Thymus (tissue), 11 donors: ENCODE results near the gene GJD2. TPM values are rescaled to one million over a fixed set of nuclear protein-coding genes. Genes with fewer than 3 reads are reported as not detected.

Experiments used
- DNase-seq, 9 donors: peaks; one replicate each; pipeline ENCODE4 v3.0.0-alpha.2; 2013; ENCODE audit warnings: low spot score in 9 of 9, low read depth in 6 of 9, missing footprints in 1 of 9
- H3K27ac ChIP-seq, 2 donors: one replicate each; pipeline ENCODE4 v1.5.1; 2013; ENCODE audit warnings: control low read depth in 1 of 2, low read depth in 1 of 2, low read length in 1 of 2, mild to moderate bottlenecking in 1 of 2, moderate library complexity in 1 of 2
- H3K27me3 ChIP-seq, 2 donors: one replicate each; pipeline ENCODE4 v1.5.1; 2013; ENCODE audit warnings: low read length in 1 of 2; ENCODE audit not compliant: control insufficient read depth in 2 of 2, insufficient read depth in 1 of 2
- H3K36me3 ChIP-seq, 2 donors: one replicate each; pipeline ENCODE4 v1.5.1; 2013; ENCODE audit warnings: low read length in 1 of 2, mild to moderate bottlenecking in 1 of 2, moderate library complexity in 1 of 2; ENCODE audit not compliant: control insufficient read depth in 2 of 2, insufficient read depth in 2 of 2
- H3K4me1 ChIP-seq, 2 donors: one replicate each; pipeline ENCODE4 v1.5.1; 2013; ENCODE audit warnings: low read length in 2 of 2; ENCODE audit not compliant: control insufficient read depth in 2 of 2, insufficient read depth in 2 of 2
- H3K4me3 ChIP-seq, 2 donors: one replicate each; pipeline ENCODE4 v1.5.1; 2013; ENCODE audit warnings: low read length in 2 of 2, control low read depth in 1 of 2, mild to moderate bottlenecking in 1 of 2
- H3K9me3 ChIP-seq, 2 donors: one replicate each; pipeline ENCODE4 v1.5.1; 2013; ENCODE audit warnings: low read length in 1 of 2, mild to moderate bottlenecking in 1 of 2; ENCODE audit not compliant: control insufficient read depth in 2 of 2, insufficient read depth in 1 of 2
- WGBS: extraction: QIAGEN DNeasy Blood & Tissue Kit; methylation state at CpG from one replicate; pipeline ENCODE4 v1.1.7; 2013; 5-methylcytosine and 5-hydroxymethylcytosine counted together
- polyA plus RNA-seq: library from polyadenylated mRNA; stranded (reverse); fragments of 200-250 nt; gene quantifications from one replicate; pipeline ENCODE4 v1.2.3, GENCODE V29; 2013
- total RNA-seq: library from RNA; stranded (reverse); fragments of 120-200 nt; gene quantifications from one replicate; pipeline ENCODE4 v1.2.4, GENCODE V29; 2013
- donor health status: healthy.

GJD2 gene
- total and polyA plus RNA-seq, 2 donors: 0.14 to 0.32 TPM

- H3K4me3 ChIP-seq: no peak overlapping the region
- H3K27me3 ChIP-seq: peaks cover 16 to 21% of the 10 kb centered on the region in 2 donors
- 64% methylated on average over 2 of the region's 2 CpGs for WGBS
- DNase-seq: no peak
- H3K27ac ChIP-seq: no peak overlapping the region
- no peaks in the 10 kb centered on the region for H3K9me3 ChIP-seq
- no peaks in the 10 kb centered on the region for H3K4me1 ChIP-seq
- H3K36me3 ChIP-seq: no peaks in the 10 kb centered on the region
Observed at GRCh38 chr15:34759992-34760391, 5.2 kb upstream of the GJD2 start.

- DNase-seq: no peak
- H3K27me3 ChIP-seq: peaks cover 22 to 28% of the 10 kb centered on the region in 2 donors
- WGBS: 49% methylated on average over 3 of the region's 3 CpGs
Observed at GRCh38 chr15:34759347-34759746, 4.5 kb upstream of the GJD2 start.

GRCh38 chr15:34757262-34757661 lies 2.5 kb upstream of the GJD2 start:
- WGBS: 90% methylated on average over 3 of the region's 3 CpGs
- Histone ChIP-seq H3K9me3 (no peaks in the 10 kb centered on the region), H3K36me3 (no peaks in the 10 kb centered on the region), H3K4me3 (no peak overlapping the region), H3K27me3 (peaks cover 36 to 48% of the 10 kb centered on the region in 2 donors), H3K4me1 (no peaks in the 10 kb centered on the region), H3K27ac (no peak overlapping the region)
- DNase-seq: no peak

More at GRCh38 chr15:34759347-34759746, 4.5 kb upstream of the GJD2 start:
- Histone ChIP-seq H3K36me3 (no peaks in the 10 kb centered on the region), H3K4me3 (no peak overlapping the region), H3K27ac (no peak overlapping the region), H3K9me3 (no peaks in the 10 kb centered on the region), H3K4me1 (no peaks in the 10 kb centered on the region)

- Histone ChIP-seq H3K9me3 (no peaks in the 10 kb centered on the region), H3K27ac (no peak overlapping the region), H3K36me3 (no peaks in the 10 kb centered on the region), H3K4me3 (no peak overlapping the region), H3K4me1 (no peaks in the 10 kb centered on the region), H3K27me3 (peaks cover 36 to 51% of the 10 kb centered on the region in 2 donors)
- DNase-seq: no peak
- 10% methylated on average over 11 of the region's 11 CpGs for WGBS
Observed at GRCh38 chr15:34755419-34755773, 598 bp upstream of the GJD2 start.

GRCh38 chr15:34754171-34754601 lies 612 bp downstream of the GJD2 start:
- 11% methylated on average over 27 of the region's 27 CpGs for WGBS
- no peaks in the 10 kb centered on the region for H3K4me1 ChIP-seq
- H3K4me3 ChIP-seq: no peak overlapping the region
- DNase-seq: no peak
- no peak overlapping the region for H3K27ac ChIP-seq
- no peaks in the 10 kb centered on the region for H3K9me3 ChIP-seq
- no peaks in the 10 kb centered on the region for H3K36me3 ChIP-seq
- H3K27me3 ChIP-seq: peaks cover 36 to 51% of the 10 kb centered on the region in 2 donors

GRCh38 chr15:34753236-34753894 lies 1.4 kb downstream of the GJD2 start:
- H3K9me3 ChIP-seq: no peaks in the 10 kb centered on the region
- H3K4me1 ChIP-seq: no peaks in the 10 kb centered on the region
- 33% methylated on average over 11 of the region's 11 CpGs for WGBS
- no peak for DNase-seq
- H3K27me3 ChIP-seq: peaks cover 36 to 49% of the 10 kb centered on the region in 2 donors
- H3K27ac ChIP-seq: no peak overlapping the region
- H3K4me3 ChIP-seq: no peak overlapping the region
- H3K36me3 ChIP-seq: no peaks in the 10 kb centered on the region

- Histone ChIP-seq H3K9me3 (no peaks in the 10 kb centered on the region), H3K27me3 (peaks cover 17 to 26% of the 10 kb centered on the region in 2 donors), H3K36me3 (no peaks in the 10 kb centered on the region), H3K4me1 (no peaks in the 10 kb centered on the region), H3K4me3 (no peak overlapping the region), H3K27ac (no peak overlapping the region)
- DNase-seq: no peak
- 89% methylated on average over 4 of the region's 4 CpGs for WGBS
Observed at GRCh38 chr15:34749691-34750090, 5.1 kb downstream of the GJD2 start.

GRCh38 chr15:34739346-34739745 lies 15.5 kb downstream of the GJD2 start:
- DNase-seq: no peak
- Histone ChIP-seq H3K4me1 (no peaks in the 10 kb centered on the region), H3K27ac (no peak overlapping the region), H3K36me3 (no peaks in the 10 kb centered on the region), H3K4me3 (no peak overlapping the region), H3K9me3 (no peaks in the 10 kb centered on the region), H3K27me3 (no peaks in the 10 kb centered on the region)
- 96% methylated on average over 2 of the region's 2 CpGs for WGBS

GRCh38 chr15:34738002-34738401 lies 16.8 kb downstream of the GJD2 start:
- Histone ChIP-seq H3K4me1 (no peaks in the 10 kb centered on the region), H3K9me3 (no peaks in the 10 kb centered on the region), H3K4me3 (no peak overlapping the region), H3K27ac (no peak overlapping the region), H3K36me3 (no peaks in the 10 kb centered on the region), H3K27me3 (no peaks in the 10 kb centered on the region)
- DNase-seq: no peak
- WGBS: 96% methylated on average over 2 of the region's 2 CpGs
